ENCODE measurements around the gene LRRFIP1.
A peak's percentile ranks its signal among the peaks of the same experiment; 100 is the strongest.

Gene LRRFIP1

DNA sequence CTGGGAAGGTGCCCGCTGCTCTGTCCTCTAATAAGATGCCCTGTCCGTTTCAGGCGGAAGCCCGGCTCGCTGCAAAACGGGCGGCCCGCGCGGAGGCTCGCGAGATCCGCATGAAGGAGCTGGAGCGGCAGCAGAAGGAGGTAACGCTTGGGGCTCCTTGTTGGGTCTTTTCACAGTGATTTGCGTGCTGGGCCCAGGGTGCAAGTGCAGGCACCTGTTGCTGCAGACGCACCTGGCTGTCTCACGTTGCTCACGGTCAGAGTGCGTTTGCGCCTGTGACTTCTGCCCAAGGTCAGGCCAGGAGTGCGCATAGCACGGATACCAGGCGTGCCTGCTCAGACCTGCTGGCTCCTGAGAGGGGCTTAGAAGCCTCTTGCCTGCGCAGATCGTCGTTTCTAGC lies 81.1 kb downstream of the LRRFIP1 start:
- no peak for DNase-seq

DNA sequence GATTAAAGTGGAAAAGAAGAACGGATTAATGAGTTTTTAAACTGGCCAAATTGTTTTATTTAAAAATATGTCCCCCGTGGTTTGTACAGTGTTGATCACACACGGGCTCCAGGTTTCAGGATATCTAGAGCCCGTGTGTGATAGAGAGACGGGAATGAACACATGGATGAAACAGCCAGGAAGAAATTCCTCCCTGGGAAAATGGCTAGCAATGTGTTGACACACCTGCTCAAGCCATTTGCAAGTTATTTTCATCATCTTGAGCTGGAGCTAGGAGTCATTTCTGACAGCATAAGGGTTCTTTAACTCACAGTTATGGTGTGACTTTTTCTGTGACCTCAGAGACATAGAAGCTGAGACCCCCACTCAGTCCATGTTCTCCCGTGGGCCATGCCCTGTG lies 81.6 kb downstream of the LRRFIP1 start:
- DNase-seq = no peak

DNA sequence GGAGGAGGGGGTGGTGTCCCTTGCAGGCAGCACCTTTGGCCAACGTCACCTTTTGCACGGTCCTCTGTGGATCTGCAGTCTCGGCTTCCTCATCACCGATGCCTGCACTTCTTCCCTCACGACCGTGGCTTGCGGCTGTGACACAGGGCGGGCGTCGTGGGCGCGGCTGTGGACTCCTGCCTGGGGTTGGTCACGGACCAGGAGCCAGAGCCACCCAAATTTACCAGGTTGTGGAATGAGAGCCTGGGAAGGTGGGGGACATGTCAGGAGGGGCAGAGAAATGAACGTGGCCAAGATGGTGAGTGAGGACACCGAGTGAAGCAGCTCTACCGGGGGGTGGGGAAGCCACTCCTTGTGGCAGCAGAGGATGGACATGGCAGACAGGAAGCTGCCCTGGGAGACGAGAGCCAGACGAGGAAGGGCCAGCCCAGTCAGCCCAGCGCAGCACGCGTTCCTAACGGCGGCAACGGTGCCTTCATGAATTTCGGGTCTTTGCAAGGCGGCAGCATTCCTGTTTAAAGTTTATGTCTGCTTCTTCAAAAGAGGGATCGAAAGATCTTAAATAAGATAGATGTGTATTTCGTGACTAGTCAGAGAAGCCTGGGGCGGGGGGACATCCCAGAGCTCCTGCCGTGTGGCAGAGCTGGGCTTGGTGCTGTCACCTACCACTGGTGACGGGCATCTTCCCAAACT lies 84.2 kb downstream of the LRRFIP1 start:
- DNase-seq = no peak

DNA sequence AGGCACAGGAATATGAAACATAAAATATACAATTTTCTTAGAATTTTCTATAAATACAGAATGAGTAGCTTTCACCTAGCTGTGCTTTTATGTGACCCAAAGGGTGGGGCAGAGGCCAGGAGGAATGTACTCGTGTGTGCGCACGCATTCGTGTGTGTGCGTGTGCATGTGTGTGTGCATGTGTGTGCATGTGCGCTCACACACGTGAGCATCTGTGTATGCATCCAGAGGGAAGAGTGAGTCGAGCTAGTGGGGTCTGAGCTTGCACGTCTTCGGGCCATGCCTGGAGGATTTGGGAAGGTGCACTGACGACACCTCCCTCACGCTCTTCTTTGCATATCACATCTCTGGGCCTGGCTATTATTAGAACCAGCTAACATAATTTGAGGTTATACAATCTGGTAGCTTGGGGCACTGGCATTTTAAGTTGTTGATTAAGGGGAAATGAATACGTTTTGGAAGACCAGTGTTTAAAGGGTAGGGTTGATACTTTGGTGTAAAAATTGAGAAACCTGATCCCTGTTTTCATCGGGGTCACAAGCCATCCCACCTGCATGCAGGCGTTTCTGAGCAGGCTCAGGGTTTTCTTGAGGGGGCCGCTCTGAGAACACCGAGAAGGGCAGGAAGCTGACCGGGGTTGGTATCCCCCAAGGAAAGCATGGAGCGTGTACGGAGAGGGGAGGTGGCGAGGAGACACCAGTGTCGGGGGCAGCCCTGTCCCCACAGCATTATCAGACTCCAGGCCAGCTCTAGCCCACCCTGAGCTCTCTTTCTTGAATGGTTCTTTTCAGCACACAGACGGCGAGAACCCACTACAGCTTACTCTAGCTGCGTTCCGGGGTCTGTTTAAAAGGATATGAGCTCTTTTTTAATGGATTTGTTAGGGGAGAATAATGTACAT lies 85.3 kb downstream of the LRRFIP1 start:
- DNase-seq = no peak

DNA sequence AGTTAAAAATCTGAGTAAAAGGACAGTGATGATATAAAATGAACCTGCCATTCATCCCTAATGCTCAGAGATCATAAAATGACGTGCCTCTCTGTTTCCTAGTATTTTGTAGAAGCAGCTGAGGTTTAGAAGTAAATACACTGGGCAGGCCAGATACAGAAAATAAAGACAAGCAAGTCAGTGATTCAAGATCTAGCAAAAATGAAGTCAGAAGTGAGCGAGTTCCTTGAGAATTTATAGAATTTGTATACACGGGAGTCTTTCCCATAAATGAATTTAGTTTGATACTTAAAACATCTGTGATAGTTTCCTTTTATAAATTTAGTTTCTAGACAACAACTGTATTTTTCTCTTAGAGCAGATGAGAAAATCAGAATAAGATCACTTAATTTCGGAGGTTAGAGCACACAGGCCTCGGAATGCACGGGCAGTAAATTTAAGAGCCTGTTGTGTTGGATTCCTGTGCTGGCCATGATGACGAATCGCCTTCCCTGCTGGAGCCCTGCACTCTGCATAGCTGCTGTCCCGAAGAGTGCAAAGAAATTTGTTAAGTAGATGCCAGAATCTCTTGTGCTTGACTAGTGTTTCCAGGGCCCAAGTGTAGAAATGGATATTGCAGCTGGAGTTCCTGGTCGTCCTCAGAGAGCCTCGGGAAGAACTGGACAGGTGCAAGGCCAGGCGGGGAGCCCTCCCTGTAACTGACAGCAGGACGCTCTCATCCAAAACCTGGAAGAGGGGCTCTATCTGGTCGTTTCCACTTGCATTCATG lies 87.5 kb downstream of the LRRFIP1 start:
- DNase-seq = no peak

DNA sequence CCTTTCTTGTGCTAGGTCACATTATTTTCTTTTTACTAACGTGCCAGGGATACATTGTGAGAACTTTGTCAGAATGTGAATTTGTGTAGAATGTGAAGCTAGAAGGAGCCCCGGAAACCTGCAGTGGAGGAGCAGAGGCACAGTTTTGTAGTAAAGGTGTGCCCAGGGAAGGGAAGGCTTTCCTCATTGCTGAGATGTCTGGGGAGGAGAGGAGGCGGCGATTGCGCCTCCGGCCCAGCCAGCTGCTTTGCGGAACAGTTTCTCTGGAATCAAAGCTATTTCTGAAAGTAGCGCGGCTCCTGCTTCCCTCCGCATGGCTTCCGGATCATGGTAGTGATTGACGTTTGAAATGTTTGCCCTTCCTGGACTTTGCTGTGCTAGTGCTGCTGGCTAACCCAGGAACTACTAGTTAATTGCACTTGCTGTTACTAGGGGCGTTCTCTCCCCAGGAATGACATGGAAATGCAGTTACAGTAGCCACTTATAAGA lies 88.1 kb downstream of the LRRFIP1 start:
- no peak for DNase-seq

DNA sequence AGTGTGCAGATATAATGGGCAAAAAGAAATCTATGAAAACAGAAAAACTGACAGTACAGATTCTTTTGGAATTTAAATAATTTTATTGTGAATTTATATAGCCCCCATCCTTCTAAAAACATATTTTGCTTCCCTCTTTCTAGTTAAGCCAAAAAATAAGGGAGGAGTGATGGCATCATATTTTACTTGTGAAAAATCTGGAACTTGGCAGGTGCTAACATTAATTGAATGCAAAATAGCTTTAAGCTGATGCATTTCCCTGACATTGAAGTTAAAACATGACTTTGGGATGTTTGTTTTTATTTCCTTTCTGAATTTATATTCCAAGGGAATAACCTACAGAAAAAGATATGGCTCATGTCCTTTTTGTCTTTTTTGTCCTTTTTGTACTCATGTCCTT lies 88.6 kb downstream of the LRRFIP1 start:
- DNase-seq = no peak

DNA sequence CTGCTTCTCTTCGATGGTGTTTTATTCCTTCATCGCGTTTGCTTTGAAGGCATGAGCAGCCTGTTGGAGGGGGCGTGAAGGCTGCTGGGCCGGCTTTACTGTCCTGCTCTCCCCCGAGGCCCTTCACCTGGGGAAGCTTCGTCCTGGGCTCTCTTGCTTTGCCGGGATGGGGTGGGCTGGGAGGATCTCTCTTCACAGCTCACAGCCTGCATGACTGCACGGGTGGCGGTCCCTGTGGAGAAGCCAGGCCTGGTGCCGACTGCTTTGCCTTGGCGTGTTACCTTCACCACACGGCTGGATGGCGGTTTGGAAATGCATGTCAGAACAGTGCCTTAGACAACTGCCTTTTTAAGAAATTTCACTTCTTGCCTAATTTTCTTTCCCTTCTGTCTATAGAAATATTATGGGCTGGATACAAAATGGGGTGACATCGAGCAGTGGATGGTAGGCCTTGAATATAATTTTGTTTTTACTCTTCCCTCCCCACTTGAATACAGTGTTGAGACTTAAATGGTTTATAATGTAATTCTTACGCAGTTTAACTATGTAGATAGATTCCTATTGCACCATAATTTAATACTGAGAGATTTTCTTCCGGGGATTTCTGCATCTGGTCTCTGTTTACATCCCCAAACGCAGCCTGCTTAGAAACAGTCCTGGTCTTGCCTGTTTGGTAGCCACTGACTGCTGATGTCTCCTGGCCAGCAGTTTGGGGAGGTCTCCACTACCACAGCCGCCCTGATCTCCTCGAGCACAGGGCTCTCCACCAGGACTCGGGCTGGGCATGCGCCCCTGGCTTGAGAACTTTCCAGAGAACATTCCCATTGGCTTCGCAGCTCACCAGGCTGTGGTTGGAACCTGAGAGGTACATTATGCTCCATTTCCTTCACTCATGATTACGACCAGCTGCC lies 90.2 kb downstream of the LRRFIP1 start:
- no peak for DNase-seq

DNA sequence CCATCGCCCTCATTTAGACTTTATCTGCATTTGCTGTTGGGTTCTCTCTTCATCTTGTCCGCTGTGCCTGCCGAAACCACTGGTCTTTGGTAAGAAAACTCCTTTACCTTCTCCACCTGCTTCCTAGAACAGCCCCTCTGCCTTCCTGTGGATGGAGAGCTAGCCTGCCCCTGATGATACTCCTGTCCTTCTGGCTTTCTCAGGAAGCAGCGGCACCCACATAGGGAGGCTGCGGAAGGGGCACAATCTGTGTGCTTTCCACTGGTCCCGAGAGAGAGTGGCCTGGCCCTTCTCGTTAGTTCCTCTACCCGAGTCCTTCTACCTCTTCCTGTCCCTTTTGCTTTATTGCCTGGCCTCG lies 90.9 kb downstream of the LRRFIP1 start:
- no peak for DNase-seq

DNA sequence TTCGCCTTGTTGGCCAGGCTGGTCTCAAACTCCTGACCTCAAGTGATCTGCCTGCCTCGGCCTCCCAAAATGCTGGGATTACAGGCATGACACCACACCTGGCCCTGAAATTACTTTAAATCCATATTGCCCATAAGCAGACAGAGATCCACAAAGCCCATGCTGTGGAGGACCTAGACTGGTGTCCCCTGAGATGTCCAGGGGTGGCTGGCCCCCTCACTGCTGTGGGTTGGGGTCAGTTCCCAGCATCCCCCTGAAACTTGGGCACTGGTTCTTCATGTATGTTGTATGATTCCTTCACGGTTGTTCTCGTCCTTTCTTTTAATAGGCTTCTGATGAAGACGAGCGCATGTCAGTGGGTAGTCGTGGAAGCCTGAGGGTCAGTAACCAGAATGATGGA lies 93.1 kb downstream of the LRRFIP1 start:
- no peak for DNase-seq

DNA sequence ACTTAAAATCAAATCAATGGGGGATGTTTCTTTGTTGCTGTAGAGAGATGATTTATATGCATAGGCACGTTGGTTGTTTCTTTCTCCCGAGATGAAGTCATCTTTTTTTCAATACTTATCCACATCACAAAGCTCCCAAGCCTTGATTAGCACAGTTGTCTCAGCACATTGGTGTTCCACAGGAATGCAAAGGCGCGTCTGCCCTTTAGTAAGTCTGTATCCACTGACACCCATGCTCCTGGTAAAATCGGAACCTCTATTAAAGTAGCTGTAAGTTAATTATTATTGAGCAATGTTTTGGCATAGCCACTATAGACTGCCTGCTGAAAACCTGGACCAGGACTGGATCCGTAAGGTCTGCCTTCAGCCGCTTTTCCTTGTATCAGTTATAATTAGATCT lies 93.6 kb downstream of the LRRFIP1 start:
- no peak for DNase-seq

DNA sequence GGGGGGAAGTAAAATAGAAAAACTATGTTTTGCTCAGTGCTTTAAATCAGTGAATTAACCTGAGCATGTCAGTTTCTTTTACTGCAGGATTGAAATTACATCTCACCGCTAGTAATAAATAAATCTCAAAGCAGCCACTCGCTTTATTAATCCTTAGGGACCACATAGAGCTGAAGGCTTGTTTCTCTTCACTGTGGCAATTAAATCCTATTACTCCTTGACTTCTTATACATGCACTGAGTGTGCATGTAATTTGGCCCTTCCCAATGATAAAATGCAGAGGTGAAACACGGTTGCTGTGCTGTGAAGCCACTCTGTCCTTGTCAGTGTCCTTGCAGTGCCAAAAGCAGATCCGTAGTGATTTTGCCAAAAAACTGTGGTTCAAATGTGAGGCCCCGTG lies 94.1 kb downstream of the LRRFIP1 start:
- no peak for DNase-seq

DNA sequence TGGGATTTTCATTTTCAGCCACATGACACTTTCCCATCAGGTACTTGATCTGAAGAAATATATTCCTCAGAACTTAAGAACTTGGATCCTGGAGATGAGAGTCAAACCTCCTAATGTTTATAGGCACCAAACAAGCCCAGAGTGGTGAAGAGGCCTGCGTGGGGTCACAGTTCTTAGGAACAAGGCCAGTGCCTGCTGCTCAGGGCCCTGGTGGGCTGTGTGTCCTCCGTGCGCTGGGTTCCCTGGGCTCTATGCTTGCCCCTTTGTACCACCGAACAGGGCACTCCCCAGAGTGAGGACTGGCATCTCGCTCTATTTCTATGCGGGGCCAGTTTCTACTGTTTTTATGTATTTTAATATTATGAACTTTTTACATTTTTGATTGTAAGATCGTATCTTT lies 95.2 kb downstream of the LRRFIP1 start:
- DNase-seq = no peak

DNA sequence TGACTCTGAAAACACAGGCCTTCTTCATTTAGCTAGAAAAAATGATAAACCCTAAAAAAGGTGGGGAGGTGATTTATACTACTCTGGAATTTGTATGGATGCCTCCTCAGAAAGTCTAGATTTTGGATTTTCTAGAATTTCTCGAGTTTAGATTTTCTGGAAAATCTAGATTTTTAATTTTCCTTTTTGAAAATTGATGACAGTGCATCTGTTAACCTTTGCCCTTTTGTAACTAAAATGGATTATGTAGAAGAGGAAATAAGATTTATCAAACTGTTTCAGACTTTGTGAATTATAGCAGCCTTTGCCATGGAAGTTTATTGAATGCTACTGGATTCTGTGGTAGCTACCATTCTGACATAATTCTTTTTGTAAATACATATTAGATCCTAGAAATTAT lies 95.6 kb downstream of the LRRFIP1 start:
- DNase-seq = no peak

DNA sequence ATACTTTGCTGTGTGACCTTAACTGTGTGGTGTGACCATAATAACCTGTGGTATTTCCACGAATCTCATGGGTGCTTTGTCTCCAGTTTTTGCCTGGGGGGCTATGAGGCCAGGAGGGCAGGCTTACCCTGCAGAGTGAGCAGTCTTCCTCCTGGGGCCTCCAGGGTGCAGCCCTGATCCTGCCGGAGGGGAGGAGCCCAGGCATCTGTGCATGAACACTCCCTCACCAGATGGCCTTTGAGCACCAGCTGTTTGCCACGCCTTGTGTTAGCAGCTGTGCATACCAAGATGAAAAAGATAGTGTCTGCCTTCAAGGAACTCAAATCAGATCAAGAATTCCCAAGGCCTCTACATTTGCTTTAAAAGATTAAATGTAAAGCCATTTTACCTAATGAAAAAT lies 96.2 kb downstream of the LRRFIP1 start:
- no peak for DNase-seq

DNA sequence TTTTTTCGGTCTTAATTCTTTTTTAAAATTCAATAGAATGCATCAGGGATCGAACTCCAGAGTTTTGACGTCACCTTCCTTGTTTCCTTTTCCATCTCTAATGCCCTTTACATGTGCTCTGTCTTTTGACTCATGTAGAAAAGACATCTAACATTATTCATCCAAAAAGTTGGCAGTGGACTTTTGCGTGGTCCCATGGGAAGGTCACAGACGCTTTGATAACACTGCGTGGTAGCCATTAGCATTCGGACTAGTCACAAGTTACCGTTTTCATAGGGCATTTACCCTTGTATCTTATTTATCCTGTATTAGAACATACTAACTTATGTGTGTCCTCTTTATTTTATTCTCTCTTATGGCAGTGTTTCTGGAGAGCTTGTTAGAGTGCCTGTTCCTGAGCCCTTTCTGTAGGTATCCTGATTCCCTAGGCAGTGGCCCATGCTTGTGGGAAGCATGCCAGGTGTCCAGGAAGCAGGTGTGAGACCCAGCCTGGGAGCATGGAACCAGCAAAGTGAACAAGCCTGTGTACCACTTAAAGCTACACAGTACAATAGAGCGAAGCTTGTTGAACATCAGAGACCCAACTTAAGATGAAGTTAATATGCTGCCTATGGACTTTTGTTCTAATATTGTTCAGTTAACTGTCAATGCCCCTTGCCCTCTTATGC lies 97.6 kb downstream of the LRRFIP1 start:
- no peak for DNase-seq

DNA sequence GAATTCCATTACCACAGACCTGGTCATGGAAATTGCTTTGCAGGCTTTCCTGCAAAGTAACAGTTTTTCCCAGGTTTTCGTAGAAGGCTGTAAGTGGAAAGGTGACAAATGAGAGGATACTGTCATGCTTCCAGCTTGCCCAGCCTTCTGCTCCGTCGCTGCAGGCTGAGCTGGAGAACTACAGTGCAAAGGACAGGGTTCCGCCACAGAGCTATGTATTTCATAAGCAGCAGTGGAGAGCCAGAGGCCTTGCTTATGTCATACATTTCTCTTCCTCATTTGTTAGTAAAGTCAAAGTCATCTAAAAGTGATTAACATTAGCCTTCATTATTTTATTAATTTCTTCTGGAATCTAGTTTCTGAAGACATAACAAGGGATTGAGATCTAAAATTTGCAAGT lies 98.3 kb downstream of the LRRFIP1 start:
- DNase-seq = peak; percentile 43

DNA sequence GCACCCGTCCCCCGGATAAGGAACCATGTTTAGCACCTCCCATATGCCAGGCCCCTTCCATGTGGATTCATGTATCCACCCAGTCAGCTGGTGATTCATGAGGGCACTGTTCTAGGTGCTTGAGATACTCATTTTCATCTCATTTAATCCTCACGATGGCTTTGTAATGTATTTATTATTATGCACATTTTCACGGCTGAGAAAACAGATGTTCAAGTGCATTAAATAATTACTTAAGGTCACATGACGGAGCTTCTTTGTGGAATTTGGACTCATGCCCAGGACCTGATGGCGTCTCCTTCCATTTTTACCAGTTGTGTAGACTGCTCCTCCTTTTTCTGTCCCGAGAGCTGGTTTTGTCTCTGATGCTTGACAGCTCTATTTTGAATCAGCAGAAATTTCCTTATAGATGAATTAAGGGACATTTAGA lies 99.0 kb downstream of the LRRFIP1 start:
- no peak for DNase-seq

DNA sequence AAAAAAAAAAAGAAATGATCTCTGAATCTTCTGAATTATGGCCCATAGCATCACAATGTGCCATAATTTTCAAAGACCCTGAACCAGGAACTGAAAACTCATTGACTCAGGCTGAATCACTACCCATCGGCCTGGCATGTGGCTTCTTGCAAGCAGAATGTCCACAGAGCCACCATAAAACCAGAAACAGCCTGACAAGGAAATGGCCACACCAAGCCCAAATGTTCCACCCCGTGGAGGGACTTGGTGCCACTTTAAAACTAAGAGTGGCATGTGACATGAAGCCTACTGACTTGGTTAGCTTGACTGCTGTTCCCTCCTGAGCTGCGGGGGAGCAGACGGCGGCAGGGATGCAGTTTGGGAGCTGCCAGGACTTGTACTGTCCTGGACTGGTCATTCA lies 100.0 kb downstream of the LRRFIP1 start:
- DNase-seq = peak; percentile 45

DNA sequence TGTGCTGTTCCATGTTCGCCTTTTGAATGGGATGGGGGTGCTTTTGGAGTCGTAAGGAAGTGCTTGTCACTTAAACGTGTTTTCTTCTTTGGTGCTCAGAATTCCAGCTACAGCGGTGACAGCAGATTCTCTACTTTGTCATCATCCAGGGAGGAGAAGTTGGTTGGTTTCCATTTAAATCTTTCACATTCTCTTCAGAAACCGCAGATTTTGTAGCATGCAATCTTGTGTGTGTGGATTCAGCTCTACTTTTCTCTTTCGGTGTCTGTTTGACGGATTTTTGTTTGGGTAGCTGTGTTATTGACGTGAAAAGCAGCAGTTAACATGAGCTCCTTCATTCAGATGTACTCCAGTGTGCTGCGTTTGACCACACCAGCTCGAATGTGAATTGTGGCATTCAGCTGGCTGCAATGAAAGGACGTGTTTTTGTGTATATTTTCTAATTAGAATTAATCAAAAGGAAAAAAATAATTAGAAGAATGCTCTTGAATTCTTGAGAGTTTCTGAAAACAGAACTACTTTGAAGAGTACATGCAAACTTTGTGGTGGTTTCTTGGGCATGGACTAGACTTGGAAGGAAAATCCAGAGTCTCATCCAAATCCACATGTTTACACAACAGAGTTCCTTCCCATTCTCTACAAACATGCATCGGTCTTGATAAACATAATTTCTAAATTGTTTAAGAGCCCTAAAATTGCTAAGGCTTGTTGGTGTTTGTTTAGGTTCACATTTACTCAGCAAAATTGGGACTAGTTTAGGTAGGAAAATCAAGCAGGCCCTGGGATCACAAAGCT lies 102.5 kb downstream of the LRRFIP1 start:
- no peak for DNase-seq

DNA sequence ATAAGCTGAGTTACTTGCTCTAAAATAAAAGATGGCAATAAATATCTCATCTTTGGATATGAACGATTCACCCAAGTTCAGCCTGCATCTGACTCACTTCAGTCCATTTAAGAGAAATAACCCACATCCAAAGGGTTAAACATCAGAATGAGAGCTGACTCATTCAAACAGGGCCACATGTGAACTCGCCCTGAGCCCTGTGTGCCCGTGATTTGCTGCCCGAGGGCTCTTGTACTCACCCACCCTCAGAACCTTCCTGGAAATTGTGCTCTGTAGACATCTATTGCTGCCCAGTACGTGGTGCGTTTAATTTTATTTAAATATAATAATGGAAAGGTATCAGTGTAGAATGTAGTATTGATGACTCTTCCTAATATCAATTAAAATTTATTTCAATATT lies 104.3 kb downstream of the LRRFIP1 start:
- no peak for DNase-seq
